Brain microvascular endothelial cell (primary cell): ENCODE results near the gene RNF149.
"Not testable (repeated sequence)": the region's sequence is repeated elsewhere in the genome, so short reads cannot be mapped to it uniquely, and the experiment has no call there.

Experiments used
- DNase-seq: peaks from one replicate; pipeline ENCODE4 v3.0.0-alpha.2; 2020
- H3K27ac ChIP-seq: fragments of 250-450 bp; sonication (Bioruptor Pico); 2 replicates; pipeline ENCODE4 v1.5.1; 2020; ENCODE audit warnings: mild to moderate bottlenecking, moderate library complexity
- H3K27me3 ChIP-seq: fragments of 250-450 bp; sonication (Bioruptor Pico); replicated peaks from 2 replicates; pipeline ENCODE4 v1.5.1; 2020; ENCODE audit warnings: mild to moderate bottlenecking
- H3K36me3 ChIP-seq: fragments of 250-450 bp; sonication (Bioruptor Pico); replicated peaks from 2 replicates; pipeline ENCODE4 v1.5.1; 2020; ENCODE audit warnings: mild to moderate bottlenecking
- H3K4me3 ChIP-seq: 2 replicates; pipeline ENCODE4 v1.5.1; 2011; ENCODE audit warnings: low read depth, mild to moderate bottlenecking, control low read depth, low read length, moderate library complexity
- CTCF ChIP-seq: IDR thresholded peaks from 2 replicates; pipeline ENCODE4 v1.5.1; 2011; ENCODE audit warnings: low read depth, mild to moderate bottlenecking, moderate library complexity, low read length, control low read depth, inconsistent platforms; ENCODE audit errors: missing control alignments
- in situ Hi-C: cut with HindIII; loops from 2 replicates; pipeline ENCODE4 v1.10.0; 2017; ENCODE audit warnings: low sequenced_read_pairs, low pct_ligation_motif_present

The RNF149 gene

GRCh38 chr2:101329026-101329425 is 20.5 kb upstream of the RNF149 start:
- Histone ChIP-seq H3K27ac (no peak overlapping the region), H3K27me3 (no peaks in the 10 kb centered on the region), H3K4me3 (no peak overlapping the region), H3K36me3 (no peaks in the 10 kb centered on the region)
- TF ChIP-seq CTCF: no peak
- in situ Hi-C loops: no loop called here
- no peak for DNase-seq

GRCh38 chr2:101328474-101329007 is 20.0 kb upstream of the RNF149 start:
- Histone ChIP-seq H3K27ac (no peak overlapping the region), H3K36me3 (no peaks in the 10 kb centered on the region), H3K4me3 (no peak overlapping the region), H3K27me3 (no peaks in the 10 kb centered on the region)
- no peak for TF ChIP-seq CTCF
- in situ Hi-C loops: no loop called here
- no peak for DNase-seq

- Histone ChIP-seq H3K4me3 (no peak overlapping the region), H3K27ac (no peak overlapping the region), H3K36me3 (no peaks in the 10 kb centered on the region), H3K27me3 (no peaks in the 10 kb centered on the region)
- TF ChIP-seq CTCF: no peak
- in situ Hi-C loops: no loop called here
- DNase-seq: no peak
These were observed 19.4 kb upstream of the RNF149 start for GRCh38 chr2:101327863-101328394.

GRCh38 chr2:101325425-101325824 is 16.9 kb upstream of the RNF149 start:
- no peak for DNase-seq
- no peak overlapping the region for H3K27ac ChIP-seq
- in situ Hi-C loops: no loop called here
- H3K4me3 ChIP-seq: no peak overlapping the region
- no peaks in the 10 kb centered on the region for H3K27me3 ChIP-seq
- no peak for TF ChIP-seq CTCF
- no peaks in the 10 kb centered on the region for H3K36me3 ChIP-seq

GRCh38 chr2:101316568-101316967 is 8.1 kb upstream of the RNF149 start:
- H3K27ac ChIP-seq, DNase-seq, H3K36me3 ChIP-seq, H3K27me3 ChIP-seq, in situ Hi-C loops, H3K4me3 ChIP-seq: not testable (repeated sequence)

- in situ Hi-C loops: no loop called here
- Histone ChIP-seq H3K27ac (no peak overlapping the region), H3K27me3 (no peaks in the 10 kb centered on the region), H3K36me3 (no peaks in the 10 kb centered on the region), H3K4me3 (no peak overlapping the region)
- no peak for DNase-seq
- TF ChIP-seq CTCF: no peak
These were observed 3.2 kb upstream of the RNF149 start for GRCh38 chr2:101311696-101312017.
